Fibroblast of skin of left quadriceps (primary cell): ENCODE data around the gene TRDN.
"Not testable (repeated sequence)": the region's sequence is repeated elsewhere in the genome, so short reads cannot be mapped to it uniquely, and the experiment has no call there.

Experiments
- DNase-seq, 2 experiments: peaks; one replicate each; pipeline ENCODE4 v3.0.0-alpha.2; 2013; ENCODE audit warnings: low read depth in 2 of 2

The TRDN gene

GRCh38 chr6:123295181-123295580 lies 341.6 kb downstream of the TRDN start:
- DNase-seq, result no peak

GRCh38 chr6:123288649-123289048 lies 348.1 kb downstream of the TRDN start:
- no peak for DNase-seq

GRCh38 chr6:123276546-123276980 lies 360.2 kb downstream of the TRDN start:
- no peak for DNase-seq

GRCh38 chr6:123263981-123264380 lies 372.8 kb downstream of the TRDN start:
- no peak for DNase-seq

- no peak for DNase-seq
Measured at GRCh38 chr6:123240626-123241025, 396.1 kb downstream of the TRDN start.

- no peak for DNase-seq
Measured at GRCh38 chr6:123233336-123233735, 403.4 kb downstream of the TRDN start.

- not testable (repeated sequence) for DNase-seq
Measured at GRCh38 chr6:123227789-123228188, 409.0 kb downstream of the TRDN start.

GRCh38 chr6:123226398-123226797 lies 410.4 kb downstream of the TRDN start:
- DNase-seq, result no peak

GRCh38 chr6:123224077-123224476 lies 412.7 kb downstream of the TRDN start:
- no peak for DNase-seq

- no peak for DNase-seq
Measured at GRCh38 chr6:123223461-123223860, 413.3 kb downstream of the TRDN start.

- DNase-seq, result no peak
Measured at GRCh38 chr6:123215211-123215610, 421.5 kb downstream of the TRDN start.

- DNase-seq, result no peak
Measured at GRCh38 chr6:123214433-123214832, 422.3 kb downstream of the TRDN start.

GRCh38 chr6:123213921-123214320 lies 422.8 kb downstream of the TRDN start:
- no peak for DNase-seq

GRCh38 chr6:123211777-123212545 lies 424.8 kb downstream of the TRDN start:
- no peak for DNase-seq

- DNase-seq, result no peak
Measured at GRCh38 chr6:123210645-123211044, 426.1 kb downstream of the TRDN start.

- DNase-seq, result no peak
Measured at GRCh38 chr6:123207967-123208510, 428.7 kb downstream of the TRDN start.

- DNase-seq, result no peak
Measured at GRCh38 chr6:123203928-123204327, 432.8 kb downstream of the TRDN start.

- no peak for DNase-seq
Measured at GRCh38 chr6:123201869-123202372, 434.8 kb downstream of the TRDN start.

GRCh38 chr6:123193298-123193697 lies 443.5 kb downstream of the TRDN start:
- no peak for DNase-seq

GRCh38 chr6:123189816-123190215 lies 446.9 kb downstream of the TRDN start:
- DNase-seq, result no peak

GRCh38 chr6:123182998-123183397 lies 453.8 kb downstream of the TRDN start:
- no peak for DNase-seq

GRCh38 chr6:123176706-123177105 lies 460.0 kb downstream of the TRDN start:
- no peak for DNase-seq

- no peak for DNase-seq
Measured at GRCh38 chr6:123171341-123172115, 465.2 kb downstream of the TRDN start.
